Bronchial epithelial cell (primary cell): Measurements from ENCODE around the gene ETF1. TPM values are rescaled to one million over a fixed set of nuclear protein-coding genes. Genes with fewer than 3 reads are reported as not detected.
"Not testable (repeated sequence)": the region's sequence is repeated elsewhere in the genome, so short reads cannot be mapped to it uniquely, and the experiment has no call there.

ENCODE experiments used
- DNase-seq: peaks from one replicate; pipeline ENCODE4 v3.0.0-alpha.2; 2010; ENCODE audit warnings: low read depth
- FAIRE-seq: peaks from 2 replicates; lab custom pipeline; 2011; peaks lifted over from hg19 to GRCh38; lab: Jason Lieb, UNC
- H3K27me3 ChIP-seq: 2 replicates; pipeline ENCODE4 v1.5.1; 2011; ENCODE audit warnings: low read length; ENCODE audit not compliant: control insufficient read depth, insufficient read depth
- H3K36me3 ChIP-seq: 2 replicates; pipeline ENCODE4 v1.5.1; 2011; ENCODE audit warnings: low read length; ENCODE audit not compliant: control insufficient read depth, insufficient read depth
- H3K4me3 ChIP-seq: 2 replicates; pipeline ENCODE4 v1.5.1; 2011; ENCODE audit warnings: mild to moderate bottlenecking, low read depth, low read length, control low read depth
- total RNA-seq: library from RNA; depleted of rRNA; stranded (reverse); fragments of >200 nt; gene quantifications from 2 replicates; pipeline ENCODE4 v1.2.1, GENCODE V29; 2014
- TF ChIP-seq, protein P1 (sequence below): IDR thresholded peaks from 2 replicates; pipeline ENCODE4 v1.5.1; 2011; ENCODE audit warnings: mild to moderate bottlenecking, moderate library complexity, low read length, control low read depth, inconsistent platforms; ENCODE audit not compliant: insufficient read depth, severe bottlenecking

Gene ETF1
- total RNA-seq, 1 donor from 2014 or later = 183 TPM

GRCh38 chr5:138490648-138491283 is 52.3 kb downstream of the ETF1 start:
- Histone ChIP-seq H3K36me3 (no peaks in the 10 kb centered on the region), H3K4me3 (peak overlapping the region; percentile 51), H3K27me3 (no peaks in the 10 kb centered on the region)
- DNase-seq (no peak), FAIRE-seq (no peak)
- TF ChIP-seq, protein P1, sequence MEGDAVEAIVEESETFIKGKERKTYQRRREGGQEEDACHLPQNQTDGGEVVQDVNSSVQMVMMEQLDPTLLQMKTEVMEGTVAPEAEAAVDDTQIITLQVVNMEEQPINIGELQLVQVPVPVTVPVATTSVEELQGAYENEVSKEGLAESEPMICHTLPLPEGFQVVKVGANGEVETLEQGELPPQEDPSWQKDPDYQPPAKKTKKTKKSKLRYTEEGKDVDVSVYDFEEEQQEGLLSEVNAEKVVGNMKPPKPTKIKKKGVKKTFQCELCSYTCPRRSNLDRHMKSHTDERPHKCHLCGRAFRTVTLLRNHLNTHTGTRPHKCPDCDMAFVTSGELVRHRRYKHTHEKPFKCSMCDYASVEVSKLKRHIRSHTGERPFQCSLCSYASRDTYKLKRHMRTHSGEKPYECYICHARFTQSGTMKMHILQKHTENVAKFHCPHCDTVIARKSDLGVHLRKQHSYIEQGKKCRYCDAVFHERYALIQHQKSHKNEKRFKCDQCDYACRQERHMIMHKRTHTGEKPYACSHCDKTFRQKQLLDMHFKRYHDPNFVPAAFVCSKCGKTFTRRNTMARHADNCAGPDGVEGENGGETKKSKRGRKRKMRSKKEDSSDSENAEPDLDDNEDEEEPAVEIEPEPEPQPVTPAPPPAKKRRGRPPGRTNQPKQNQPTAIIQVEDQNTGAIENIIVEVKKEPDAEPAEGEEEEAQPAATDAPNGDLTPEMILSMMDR = no peak

DNA sequence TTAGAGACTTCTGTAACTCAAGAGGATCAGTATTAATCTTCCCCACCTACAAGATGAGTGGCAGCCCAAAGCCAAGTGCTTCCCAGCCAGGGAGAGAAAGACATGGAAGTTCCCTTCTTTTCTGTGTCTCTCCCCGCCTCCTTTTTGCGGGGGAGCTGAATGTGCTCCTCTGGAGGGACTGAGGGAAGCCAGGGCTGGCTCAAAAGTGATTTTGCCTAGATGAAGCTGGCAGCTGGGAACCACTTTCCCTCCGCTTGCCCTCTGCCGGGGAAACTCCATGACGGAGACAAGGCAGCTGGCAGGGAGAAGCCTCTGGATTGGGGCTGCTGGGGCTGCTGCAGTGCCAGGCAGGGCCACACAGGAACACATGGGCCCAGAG is 53.4 kb downstream of the ETF1 start:
- Histone ChIP-seq H3K27me3 (no peaks in the 10 kb centered on the region), H3K4me3 (no peak overlapping the region), H3K36me3 (no peaks in the 10 kb centered on the region)
- DNase-seq (no peak), FAIRE-seq (no peak)
- TF ChIP-seq, protein P1 = no peak

- TF ChIP-seq, protein P1 = no peak
- H3K27me3 ChIP-seq = no peaks in the 10 kb centered on the region
- no peak for FAIRE-seq
- no peak overlapping the region for H3K4me3 ChIP-seq
- no peaks in the 10 kb centered on the region for H3K36me3 ChIP-seq
- peak; percentile 85 for DNase-seq
Measured at GRCh38 chr5:138488481-138488945, 54.5 kb downstream of the ETF1 start.

GRCh38 chr5:138482638-138483037 is 60.4 kb downstream of the ETF1 start:
- H3K27me3 ChIP-seq = no peaks in the 10 kb centered on the region
- DNase-seq (peak; percentile 88), FAIRE-seq (peak; percentile 93)
- no peaks in the 10 kb centered on the region for H3K36me3 ChIP-seq
- H3K4me3 ChIP-seq = no peak overlapping the region
- TF ChIP-seq, protein P1 = no peak

DNA sequence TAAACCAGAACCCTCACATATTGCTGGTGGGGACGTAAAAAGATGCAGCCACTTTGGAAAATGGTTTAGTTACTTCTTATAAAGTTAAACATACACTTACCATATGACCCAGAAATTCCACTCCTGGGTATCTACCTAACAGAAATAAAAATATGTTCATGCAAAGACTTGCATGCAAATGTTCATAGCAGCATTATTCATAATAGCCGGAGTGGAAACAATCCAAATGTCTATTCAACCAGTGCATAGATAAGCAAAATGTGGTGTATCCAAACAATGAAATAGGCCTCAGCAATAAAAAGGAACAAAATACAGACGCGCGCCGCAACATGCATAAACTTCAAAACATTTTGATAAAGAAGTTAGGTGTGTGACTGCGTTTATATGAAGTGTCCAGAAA is 66.1 kb downstream of the ETF1 start:
- no peaks in the 10 kb centered on the region for H3K27me3 ChIP-seq
- TF ChIP-seq, protein P1 = no peak
- FAIRE-seq = no peak
- peak; percentile 55 for DNase-seq
- no peaks in the 10 kb centered on the region for H3K36me3 ChIP-seq
- H3K4me3 ChIP-seq = no peak overlapping the region

DNA sequence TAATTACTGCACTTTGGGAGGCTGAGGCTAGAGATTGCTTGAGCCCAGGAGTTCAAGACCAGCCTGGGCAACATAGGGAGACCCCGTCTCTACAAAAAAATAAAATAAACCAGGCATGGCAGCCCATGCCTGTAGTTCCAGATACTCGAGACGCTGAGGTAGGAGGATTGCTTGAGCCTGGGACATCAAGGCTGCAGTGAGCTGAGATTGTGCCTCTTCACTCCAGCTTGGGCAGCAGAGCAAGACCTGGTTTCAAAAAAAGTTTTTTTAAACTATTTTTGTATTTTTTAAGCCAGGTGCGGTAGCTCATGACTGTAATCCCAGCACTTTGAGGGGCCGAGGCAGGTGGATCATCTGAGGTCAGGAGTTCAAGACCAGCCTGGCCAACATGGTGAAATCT is 69.9 kb downstream of the ETF1 start:
- not testable (repeated sequence) for H3K4me3 ChIP-seq, FAIRE-seq, H3K36me3 ChIP-seq, H3K27me3 ChIP-seq, DNase-seq
